Measurements from ENCODE around the gene SOX13. TPM values are rescaled to one million over a fixed set of nuclear protein-coding genes. Genes with fewer than 3 reads are reported as not detected.
"Not testable (repeated sequence)": the region's sequence is repeated elsewhere in the genome, so short reads cannot be mapped to it uniquely, and the experiment has no call there.

Gene SOX13
- 10 to 100 TPM; 16.5 to 67.4 (median 42.3) TPM for polyA plus RNA-seq (ENCODE audit: insufficient read length in 4 of 4)

- DNase-seq (ENCODE audit: low read depth in 4 of 4, low spot score in 3 of 4) = peak; percentile 84 to 87 (median 86)
These were observed at the start of gene SOX13 for GRCh38 chr1:204072931-204073836. Gene SOX13 (plus strand): TSS chr1:204073115. CDS start chr1:204112916, 39,801 bp downstream.

GRCh38 chr1:204025917-204026707, 46.8 kb upstream of the SOX13 start:
- DNase-seq (ENCODE audit: low read depth in 4 of 4, low spot score in 3 of 4) = no peak

- no peak for DNase-seq (ENCODE audit: low read depth in 4 of 4, low spot score in 3 of 4)
These were observed 45.5 kb upstream of the SOX13 start for GRCh38 chr1:204027446-204027845.

- DNase-seq (ENCODE audit: low read depth in 4 of 4, low spot score in 3 of 4) = no peak
These were observed 43.9 kb upstream of the SOX13 start for GRCh38 chr1:204029016-204029415.

- no peak for DNase-seq (ENCODE audit: low read depth in 4 of 4, low spot score in 3 of 4)
These were observed 41.7 kb upstream of the SOX13 start for GRCh38 chr1:204031098-204031710.

- DNase-seq (ENCODE audit: low read depth in 4 of 4, low spot score in 3 of 4) = no peak
These were observed 40.2 kb upstream of the SOX13 start for GRCh38 chr1:204032642-204033235.

GRCh38 chr1:204033306-204033705, 39.6 kb upstream of the SOX13 start:
- DNase-seq (ENCODE audit: low read depth in 4 of 4, low spot score in 3 of 4) = no peak

GRCh38 chr1:204036882-204037655, 35.8 kb upstream of the SOX13 start:
- no peak for DNase-seq (ENCODE audit: low read depth in 4 of 4, low spot score in 3 of 4)

- peak in 1 of 4 donors; percentile 14 for DNase-seq (ENCODE audit: low read depth in 4 of 4, low spot score in 3 of 4)
These were observed 31.6 kb upstream of the SOX13 start for GRCh38 chr1:204041232-204041767.

- no peak for DNase-seq (ENCODE audit: low read depth in 4 of 4, low spot score in 3 of 4)
These were observed 31.0 kb upstream of the SOX13 start for GRCh38 chr1:204041803-204042505.

- no peak for DNase-seq (ENCODE audit: low read depth in 4 of 4, low spot score in 3 of 4)
These were observed 30.4 kb upstream of the SOX13 start for GRCh38 chr1:204042516-204042915.

GRCh38 chr1:204043680-204044079, 29.2 kb upstream of the SOX13 start:
- no peak for DNase-seq (ENCODE audit: low read depth in 4 of 4, low spot score in 3 of 4)

GRCh38 chr1:204044448-204044847, 28.5 kb upstream of the SOX13 start:
- DNase-seq (ENCODE audit: low read depth in 4 of 4, low spot score in 3 of 4) = no peak

- no peak for DNase-seq (ENCODE audit: low read depth in 4 of 4, low spot score in 3 of 4)
These were observed 27.5 kb upstream of the SOX13 start for GRCh38 chr1:204045430-204045829.

GRCh38 chr1:204046346-204046745, 26.6 kb upstream of the SOX13 start:
- no peak for DNase-seq (ENCODE audit: low read depth in 4 of 4, low spot score in 3 of 4)

GRCh38 chr1:204048796-204049195, 24.1 kb upstream of the SOX13 start:
- DNase-seq (ENCODE audit: low read depth in 4 of 4, low spot score in 3 of 4) = not testable (repeated sequence)

- no peak for DNase-seq (ENCODE audit: low read depth in 4 of 4, low spot score in 3 of 4)
These were observed 21.7 kb upstream of the SOX13 start for GRCh38 chr1:204051258-204051657.

GRCh38 chr1:204051718-204052117, 21.2 kb upstream of the SOX13 start:
- no peak for DNase-seq (ENCODE audit: low read depth in 4 of 4, low spot score in 3 of 4)

- DNase-seq (ENCODE audit: low read depth in 4 of 4, low spot score in 3 of 4) = no peak
These were observed 19.0 kb upstream of the SOX13 start for GRCh38 chr1:204053893-204054292.
